ENCODE measurements around the gene GTF2H4.
"Not testable (repeated sequence)": the region's sequence is repeated elsewhere in the genome, so short reads cannot be mapped to it uniquely, and the experiment has no call there.

Gene GTF2H4

DNA sequence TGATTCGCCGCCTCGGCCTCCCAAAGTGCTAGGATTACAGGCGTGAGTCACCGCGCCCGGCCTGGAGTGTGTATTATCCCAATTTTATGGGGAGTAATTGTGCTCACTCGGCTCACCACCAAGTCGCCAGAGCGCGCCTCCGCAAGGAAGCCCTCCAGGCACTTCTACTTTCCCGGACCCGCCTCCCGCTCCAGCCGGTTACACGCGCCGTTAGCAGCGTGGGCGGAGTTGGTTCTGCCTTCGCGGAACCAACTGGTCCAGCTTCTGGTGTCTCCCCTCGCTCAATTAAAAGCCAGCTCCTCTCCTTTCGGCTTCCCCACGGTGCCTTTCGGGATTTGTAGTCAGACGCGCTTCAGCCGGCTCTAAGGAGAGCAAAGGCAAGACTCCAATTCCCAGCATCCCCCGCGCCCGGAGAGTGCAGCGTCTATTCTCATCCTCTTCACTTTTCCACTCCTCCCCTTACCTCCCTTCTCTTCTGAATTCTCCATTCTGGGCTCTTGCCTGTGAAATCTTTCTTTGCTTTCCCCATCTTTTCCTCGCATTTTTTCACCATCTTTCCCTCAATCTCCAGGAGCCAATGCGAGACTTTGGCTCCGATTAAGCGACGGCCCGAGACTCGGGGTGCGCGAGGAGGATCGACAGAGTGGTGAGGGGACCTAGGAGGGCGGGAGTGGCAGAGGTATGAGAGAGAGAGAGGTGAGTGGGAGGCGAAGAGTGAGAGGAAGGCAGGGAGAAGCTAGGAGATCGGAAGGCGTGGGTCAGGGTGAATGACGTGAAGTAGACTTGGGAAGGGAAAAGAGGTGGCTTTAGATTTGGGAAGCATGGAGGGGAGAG is at the start of gene GTF2H4:
Gene GTF2H4 (plus strand): TSS at position 450 of the 834 bp plus-strand sequence.
- DNase-seq = peak; percentile 93

DNA sequence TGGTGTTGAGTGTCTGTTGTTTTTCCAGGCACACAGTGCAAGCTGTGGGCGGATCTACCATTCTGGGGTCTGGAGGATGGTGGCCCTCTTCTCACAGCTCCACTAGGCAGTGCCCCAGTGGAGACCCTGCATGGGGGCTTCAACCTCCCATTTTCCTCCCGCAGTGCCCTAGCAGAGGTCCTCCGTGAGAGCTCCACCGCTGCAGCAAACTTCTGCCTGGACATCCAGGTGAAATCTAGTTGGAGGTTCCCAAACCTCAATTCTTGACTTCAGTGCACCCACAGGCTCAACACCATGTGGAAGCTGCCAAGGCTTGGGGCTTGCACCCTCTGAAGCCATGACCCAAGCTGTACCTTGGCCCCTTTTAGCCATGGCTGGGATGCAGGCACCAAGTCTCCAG is 48.3 kb upstream of the GTF2H4 start:
- DNase-seq = not testable (repeated sequence)

DNA sequence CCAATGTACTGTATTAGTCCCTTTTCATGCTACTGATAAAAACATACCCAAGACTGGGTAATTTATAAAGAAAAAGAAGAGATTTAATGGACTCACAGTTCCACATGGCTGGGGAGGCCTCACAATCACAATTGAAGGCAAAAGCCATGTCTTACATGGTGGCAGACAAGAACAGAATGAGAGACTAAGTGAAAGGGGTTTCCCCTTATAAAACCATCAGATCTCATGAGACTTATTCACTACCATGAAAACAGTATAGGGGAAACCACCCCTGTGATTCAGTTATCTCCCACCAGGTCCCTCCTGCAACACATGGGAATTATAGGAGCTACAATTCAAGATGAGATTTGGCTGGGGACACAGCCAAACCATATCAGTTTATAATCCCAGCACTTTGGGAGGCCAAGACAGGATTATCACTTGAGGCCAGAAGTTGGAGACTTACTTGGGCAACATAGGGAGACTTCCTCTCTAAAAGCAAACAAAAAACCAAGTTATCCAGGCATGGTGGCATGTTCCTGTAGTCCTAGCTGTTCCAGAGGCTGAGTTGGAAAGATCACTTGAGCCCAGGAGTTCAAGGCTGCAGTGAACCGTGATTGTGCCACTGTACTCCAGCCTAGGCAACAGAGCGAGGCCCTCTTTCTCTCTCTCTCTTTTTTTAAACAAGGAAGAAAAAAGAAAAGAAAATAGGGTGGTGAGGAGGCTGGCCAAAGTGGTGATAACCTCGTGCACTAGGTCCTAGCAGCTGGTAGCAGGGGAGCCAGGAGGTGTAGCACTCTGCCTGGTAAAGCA is 46.6 kb upstream of the GTF2H4 start:
- DNase-seq = no peak

DNA sequence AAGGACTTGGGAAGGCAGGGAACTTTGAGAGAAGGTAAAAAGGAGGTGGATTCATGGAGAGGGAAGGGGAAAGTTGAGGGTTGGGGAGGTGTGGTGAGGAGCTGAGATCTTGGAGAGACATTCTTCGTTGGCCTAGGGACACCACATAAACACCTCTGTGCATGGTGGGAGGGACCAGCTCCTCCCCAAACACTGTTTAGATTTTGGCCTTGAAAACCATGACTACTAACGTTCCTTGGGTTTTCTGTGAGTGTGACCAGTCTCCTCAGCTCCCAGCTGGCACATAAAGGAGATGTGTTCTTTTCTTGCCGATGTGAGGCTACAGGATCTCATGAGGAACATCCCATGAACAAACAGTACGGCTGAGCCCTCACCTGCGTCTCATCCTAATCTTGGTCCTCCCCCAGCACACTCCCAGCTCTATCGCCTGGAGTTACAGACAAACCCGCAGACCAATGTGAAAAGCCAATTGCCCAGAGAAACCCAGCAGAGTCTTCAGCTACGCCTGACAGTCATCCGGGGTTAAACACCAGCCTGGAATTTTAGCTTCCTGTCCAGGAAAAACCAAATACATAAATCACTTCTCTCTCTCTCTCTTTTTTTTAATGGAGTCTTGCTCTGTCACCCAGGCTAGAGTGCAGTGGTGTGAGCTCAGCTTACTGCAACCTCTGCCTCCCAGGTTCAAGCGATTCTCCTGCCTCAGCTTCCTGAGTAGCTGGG is 45.7 kb upstream of the GTF2H4 start:
- DNase-seq = no peak

DNA sequence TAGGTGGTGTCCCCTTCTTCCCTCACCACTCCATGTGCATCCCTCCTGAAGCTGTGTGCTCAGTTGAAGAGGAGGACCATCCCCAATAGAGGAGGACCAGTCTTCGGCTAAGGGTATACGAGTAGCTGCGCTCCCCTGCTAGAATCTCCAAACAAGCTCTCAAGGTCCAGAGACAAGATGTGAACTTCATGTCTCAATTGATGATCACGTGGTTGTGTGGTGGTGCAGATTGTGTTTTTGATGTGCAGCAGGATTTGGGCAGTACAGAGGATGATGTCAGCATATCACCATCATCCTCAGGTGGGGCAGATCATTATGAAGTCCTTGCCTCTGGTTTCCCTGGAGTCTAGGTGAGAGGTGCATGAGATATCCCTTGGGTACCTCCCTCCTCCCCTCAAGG is 43.7 kb upstream of the GTF2H4 start:
- no peak for DNase-seq

DNA sequence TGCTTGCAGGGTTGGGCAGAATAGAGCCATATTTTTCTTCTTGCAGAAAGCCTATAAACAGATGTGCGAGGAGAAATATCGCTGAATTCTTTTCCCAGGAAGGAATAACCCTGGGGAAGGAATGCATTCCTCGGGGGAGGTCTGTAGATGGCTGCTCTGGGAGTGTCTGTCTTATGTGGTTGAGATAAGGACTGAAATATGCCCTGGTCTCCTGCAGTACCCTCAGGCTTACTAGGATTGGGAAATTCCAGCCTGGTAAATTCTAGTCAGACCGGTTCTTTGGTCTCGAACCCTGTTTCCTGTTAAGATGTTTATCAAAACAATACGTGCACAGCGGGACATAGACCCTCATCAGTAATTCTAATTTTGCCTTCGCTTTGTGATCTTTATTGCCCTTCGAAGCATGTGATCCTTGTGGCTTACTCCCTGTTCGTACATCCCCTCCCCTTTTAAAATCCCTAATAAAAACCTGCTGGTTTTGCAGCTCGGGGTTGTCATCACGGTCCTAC is 38.7 kb upstream of the GTF2H4 start:
- not testable (repeated sequence) for DNase-seq

DNA sequence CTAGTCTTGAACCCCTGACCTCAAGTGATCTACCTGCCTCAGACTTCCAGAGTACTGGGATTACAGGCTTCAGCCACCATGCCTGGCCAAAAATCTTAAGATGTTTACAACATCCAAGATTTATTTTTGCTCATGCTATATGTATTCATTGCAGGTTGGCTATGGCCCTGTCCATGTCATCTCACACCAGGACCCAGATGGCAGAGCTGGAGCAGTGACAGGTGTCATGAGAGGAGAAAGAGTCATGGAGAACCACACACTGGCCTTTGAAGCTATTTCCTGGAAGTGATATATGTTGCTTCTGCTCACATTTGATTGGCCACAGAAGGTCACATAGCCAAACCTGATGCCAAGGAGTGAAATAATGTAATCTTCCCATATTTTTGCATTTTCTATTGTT is 37.5 kb upstream of the GTF2H4 start:
- DNase-seq = no peak

DNA sequence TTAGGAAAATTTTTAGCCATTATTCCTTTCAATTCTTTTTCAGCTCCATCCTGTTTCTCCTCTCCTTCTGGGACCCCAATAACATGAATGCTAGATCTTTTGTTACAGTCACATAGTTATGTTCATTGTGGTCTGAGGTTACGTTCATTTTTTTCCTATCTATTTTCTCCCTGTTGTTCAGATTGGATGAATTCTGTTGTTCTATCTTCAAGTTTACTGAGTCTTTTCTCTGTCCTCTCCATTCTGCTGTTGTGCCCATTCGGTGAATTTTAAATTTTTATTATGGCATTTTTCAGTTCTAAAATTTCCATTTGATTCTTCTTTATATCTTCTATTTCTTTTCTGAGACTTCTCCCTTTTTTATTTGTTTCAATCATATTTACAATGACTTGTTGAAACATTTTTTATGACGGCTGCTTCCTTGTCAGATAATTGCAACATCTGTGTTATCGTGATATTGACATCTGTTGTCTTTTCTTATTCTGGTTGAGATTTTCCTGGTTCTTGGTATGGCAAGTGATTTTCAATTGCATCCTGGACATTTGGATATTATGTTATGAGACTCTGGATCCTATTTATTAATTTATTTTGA is 36.3 kb upstream of the GTF2H4 start:
- no peak for DNase-seq

DNA sequence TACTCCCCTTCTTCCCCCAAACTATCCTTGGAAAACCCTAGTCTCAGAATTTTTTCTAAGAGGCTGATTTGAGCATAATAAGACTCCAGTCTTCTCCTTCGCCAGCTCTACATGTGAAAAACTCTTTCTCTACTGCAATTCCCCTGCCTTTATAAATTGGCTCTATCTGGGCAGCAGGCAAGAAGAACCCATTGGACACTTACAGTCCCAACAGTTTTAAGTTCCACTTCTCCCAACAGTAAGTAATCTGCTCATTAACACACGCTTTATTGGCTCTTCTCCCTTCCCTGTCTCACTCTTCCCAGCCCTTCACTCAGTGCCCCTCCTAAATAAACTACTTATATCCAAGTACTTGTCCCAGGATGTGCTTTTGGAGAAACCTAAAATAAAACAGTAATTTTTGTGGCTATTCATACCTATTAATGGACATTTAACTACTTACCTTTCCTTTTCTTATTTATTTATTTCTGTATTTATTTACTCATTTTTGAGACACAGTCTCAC is 34.8 kb upstream of the GTF2H4 start:
- no peak for DNase-seq

DNA sequence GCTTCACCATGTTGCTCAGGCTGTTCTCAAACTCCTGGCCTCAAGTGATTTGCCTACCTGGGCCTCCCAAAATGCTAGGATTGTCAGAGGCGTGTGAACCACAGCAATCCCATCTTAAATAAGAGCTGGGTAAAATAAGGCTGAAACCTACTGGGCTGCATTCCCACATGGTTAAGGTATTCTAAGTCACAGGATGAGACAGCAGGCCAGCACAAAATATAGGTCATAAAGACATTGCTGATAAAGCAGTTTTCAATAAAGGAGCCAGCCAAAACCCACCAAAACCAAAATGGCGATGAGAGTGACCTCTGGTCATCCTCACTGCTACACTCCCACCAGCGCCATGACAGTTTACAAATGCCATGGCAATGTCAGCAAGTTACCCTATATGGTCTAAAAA is 34.2 kb upstream of the GTF2H4 start:
- not testable (repeated sequence) for DNase-seq

DNA sequence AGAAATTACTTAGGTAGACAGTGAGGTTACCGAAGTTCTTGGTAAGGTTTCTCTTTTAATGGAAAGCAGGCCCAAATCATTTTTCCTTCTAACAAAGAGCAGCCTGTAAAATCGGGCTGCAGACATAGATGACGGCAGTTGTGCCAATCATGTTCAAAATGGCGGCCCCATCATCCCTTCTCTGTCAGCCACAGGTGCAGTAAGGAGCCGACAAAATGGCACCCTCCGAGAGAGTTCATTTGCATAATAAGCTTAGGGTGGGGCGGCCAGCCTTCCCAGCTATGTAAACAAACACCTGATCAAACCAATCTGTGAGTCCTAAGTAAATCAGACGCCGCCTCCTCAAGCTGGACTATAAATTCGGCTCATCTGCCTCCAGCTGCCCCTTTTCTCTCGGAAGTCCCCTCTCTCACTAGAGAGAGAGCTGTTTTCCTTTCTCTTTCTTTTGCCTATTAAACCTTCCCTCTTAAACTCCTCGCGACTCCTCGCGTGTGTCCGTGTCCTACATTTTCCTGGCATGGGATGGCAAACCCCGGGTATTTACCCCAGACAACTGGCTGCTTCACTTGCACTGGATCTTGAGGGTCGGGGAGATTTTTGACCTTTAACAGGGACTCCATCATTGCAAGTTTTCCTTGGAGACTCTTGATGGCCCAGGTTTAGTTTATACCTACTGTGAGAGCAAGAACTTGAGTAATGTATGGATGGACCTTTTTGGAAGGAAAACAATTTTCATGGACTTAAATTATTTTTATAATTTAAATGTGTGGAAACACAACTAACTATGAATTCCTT is 32.6 kb upstream of the GTF2H4 start:
- peak; percentile 57 for DNase-seq

DNA sequence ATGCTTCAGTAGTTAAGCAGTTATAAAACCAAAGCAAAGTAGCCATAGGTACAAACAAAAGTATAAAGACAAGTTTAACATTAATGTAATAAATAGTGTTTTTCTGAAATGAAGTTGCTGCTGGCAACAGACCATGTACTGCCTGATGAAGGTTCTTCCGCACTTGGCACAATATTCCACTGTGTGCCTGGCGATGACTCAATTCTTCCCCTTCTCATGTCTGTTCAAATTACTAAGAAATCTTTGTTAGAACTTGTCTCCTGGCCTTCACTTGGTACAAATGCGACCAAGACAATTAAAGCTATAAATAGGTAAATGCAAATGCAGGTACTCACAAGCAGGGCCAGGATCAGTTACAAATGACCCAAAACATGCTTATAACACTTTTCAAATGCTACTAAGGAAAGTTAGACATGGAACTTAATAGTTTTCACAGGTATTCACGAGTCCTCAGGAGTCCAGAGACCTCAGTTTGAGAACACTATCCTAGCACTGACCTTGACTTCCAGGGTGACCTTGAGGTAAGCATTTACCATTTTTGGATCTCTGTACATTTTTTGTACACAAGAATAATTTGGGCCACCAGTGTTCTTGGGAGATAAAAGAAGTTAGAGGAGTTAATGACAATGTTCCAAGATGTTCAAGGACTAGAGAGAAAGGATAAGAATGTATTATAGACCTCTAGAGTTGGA is 31.8 kb upstream of the GTF2H4 start:
- no peak for DNase-seq

DNA sequence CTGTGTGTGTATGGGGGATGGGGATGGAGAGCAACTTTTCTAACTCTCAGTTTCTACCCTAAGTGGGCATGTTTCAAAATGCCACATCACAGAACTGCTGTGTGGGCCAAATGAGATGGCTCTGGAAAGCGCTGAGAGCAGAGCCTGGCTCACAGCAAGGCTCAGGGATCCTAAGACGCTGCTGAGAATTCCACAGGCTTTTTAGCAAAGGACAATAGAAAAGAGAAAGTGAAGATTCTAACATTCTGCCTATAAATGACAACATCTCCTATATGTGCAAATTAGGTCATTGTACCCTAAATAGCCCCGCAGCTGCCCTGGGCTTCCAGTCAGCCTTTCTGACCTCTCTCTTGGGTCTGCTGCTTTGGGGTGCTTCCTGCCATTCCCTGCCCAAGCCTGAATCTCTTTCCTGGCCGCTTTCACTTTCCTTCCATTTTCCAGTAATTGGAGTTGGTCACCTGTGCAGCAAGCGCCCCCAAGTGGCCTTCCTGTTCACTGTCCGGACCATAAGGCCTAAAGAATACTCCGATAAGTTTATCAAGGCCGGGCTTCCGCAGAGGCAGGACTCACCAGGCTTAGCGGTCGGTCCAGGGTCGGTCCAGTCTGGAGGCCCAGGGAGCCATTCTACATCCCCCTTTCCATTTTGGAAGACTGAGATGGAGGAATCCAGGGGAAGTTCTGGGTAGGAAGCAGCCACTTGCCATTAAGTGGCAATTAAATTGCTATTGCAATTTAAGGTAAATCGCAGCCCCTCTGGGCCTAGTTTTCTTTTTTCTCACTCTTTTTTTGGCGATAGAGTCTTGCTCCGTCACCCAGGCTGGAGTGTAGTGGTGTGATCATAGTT is 30.4 kb upstream of the GTF2H4 start:
- DNase-seq = peak; percentile 15

DNA sequence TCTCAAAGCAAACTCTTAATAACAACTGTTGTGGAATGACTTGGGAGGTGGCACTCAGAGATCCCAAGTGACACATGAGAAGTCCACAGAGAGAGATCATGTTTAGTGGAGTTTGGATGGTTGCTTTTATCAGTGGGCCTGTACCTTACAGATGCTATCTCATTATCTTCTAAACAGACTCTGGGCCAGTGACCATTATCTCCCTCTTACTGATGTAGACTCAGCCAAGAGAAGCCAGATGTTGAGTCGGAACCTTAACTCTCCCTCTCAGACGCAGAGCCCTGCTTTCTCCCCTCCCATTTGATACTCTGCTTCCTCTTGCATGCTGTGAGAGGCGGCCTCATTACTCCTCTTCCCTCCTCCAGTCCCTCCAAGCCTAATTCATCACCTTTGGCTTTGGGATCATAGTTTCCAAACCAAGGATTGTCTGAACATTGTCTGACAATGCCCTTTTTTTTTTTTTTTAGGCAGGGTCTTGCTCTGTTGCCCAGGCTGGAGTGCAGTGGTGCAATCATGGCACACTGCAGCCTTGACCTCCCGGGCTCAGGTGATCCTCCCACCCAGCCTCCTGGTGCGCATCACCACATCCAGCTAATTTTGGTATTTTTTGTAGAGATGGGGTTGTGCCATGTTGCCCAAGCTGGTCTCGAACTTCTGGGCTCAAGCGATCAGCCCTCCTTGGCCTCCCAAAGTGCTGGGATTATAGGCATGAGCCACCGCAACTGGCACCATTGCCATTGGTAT is 28.2 kb upstream of the GTF2H4 start:
- DNase-seq = no peak

DNA sequence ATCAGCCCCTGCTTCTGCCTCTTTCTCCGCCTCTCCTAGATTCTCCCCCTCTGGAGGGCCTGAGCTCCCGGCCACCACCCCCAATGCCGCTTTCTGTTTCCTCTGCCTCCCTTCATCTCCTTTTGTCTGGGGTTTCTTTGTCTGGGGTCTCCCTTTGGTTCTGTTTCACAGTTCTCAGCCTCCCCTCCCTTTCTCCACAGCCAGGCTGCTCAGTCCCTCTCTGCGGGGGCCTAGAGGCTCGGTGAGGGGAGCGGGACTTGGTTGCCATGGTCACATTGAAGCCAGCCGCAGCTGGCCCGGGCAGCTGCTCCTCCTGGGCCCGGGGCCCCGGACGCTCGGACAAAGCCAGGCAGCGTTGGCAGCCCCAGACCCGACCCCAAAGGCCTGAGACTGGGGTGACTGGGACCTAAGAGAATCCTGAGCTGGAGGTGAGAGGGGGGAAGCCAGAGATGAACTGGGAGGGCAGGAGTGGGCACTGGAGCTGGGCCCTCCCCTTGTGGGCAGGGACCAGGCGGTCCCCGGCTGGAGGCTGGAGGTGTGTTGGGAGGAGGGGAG is 27.2 kb upstream of the GTF2H4 start:
- no peak for DNase-seq

DNA sequence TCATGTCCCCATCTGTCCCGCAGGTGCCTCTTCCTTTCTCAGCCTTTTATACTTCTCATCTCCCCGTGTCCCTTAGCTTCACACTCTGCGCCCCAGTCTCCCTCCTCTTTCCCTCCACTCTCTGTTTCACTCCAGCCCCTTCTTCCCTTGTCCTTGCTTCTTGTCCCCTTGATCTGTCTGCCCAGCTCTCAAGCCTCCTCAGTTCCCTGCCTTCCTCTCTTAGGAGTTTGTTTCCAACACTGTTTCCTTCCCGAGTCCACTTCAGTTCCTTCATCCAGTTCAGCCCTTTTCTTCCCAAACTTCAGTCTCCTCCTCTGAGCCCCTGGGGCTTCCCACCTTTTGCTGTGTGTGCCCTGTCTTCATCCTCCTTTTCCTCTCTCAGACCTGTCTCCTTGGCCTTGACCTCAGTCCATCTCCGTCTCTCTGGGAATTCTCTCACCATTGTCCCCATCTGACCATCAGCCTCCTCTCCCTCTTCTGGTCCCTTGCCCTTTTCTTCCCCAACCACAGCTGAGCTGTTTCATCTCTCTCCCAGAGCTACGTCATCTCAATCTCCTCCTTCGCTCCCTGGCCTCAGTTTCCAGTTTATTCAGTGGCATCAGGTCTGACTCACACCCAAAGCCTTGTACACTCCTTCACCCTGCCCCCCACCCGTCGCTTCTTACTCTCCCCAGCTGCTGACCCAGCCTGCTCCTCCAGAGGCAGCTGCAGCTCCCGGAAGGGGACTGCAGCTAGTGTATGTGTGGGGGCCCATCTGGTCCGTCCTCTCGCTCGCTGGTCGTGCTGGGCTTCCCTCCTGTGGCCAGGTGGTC is 26.4 kb upstream of the GTF2H4 start:
- peak; percentile 63 for DNase-seq

DNA sequence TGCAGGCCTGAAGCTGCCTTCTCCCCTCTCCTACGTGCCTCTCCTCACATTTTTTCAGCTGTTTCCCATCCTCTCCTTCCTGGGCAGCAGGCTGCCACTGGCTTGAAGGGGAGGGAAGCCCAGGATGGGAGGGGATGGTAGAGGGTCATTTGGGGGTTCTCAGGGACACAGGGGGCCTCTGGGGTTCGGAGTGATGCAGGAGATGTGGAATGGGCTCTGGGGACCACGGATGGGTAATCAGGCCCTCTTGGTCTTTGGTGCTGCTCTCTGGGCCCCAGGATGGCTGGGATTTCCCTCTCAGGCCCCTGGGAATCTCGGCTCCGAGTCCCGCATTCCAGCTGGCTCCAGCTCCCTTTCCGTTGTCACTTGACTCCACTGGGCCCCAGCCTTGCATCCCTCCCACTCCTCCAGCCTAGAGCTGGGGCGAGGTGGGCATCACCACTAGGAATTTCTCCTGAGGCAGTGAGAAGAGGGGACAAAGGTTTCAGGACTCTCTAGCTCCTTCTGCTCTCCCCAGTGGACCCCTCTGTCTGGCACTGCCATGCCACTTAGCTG is 25.7 kb upstream of the GTF2H4 start:
- no peak for DNase-seq
